ENCODE data around the gene ZSWIM8.

ZSWIM8 gene

GRCh38 chr10:73798927-73799560 lies 13.6 kb downstream of the ZSWIM8 start:
- no peak for DNase-seq

- DNase-seq = no peak
Observed at GRCh38 chr10:73799899-73800559, 14.6 kb downstream of the ZSWIM8 start.

- no peak for DNase-seq
Observed at GRCh38 chr10:73800560-73801252, 15.3 kb downstream of the ZSWIM8 start.

- no peak for DNase-seq
Observed at GRCh38 chr10:73801253-73801590, 15.8 kb downstream of the ZSWIM8 start.

GRCh38 chr10:73802276-73802991 lies 17.0 kb downstream of the ZSWIM8 start:
- DNase-seq = no peak

GRCh38 chr10:73803680-73804286 lies 18.4 kb downstream of the ZSWIM8 start:
- no peak for DNase-seq

GRCh38 chr10:73806176-73806950 lies 21.0 kb downstream of the ZSWIM8 start:
- DNase-seq = no peak

GRCh38 chr10:73807471-73807870 lies 22.1 kb downstream of the ZSWIM8 start:
- no peak for DNase-seq

GRCh38 chr10:73808021-73808815 lies 22.8 kb downstream of the ZSWIM8 start:
- no peak for DNase-seq

- DNase-seq = no peak
Observed at GRCh38 chr10:73809061-73809818, 23.8 kb downstream of the ZSWIM8 start.

- no peak for DNase-seq
Observed at GRCh38 chr10:73810358-73810734, 24.9 kb downstream of the ZSWIM8 start.

GRCh38 chr10:73810735-73811465 lies 25.5 kb downstream of the ZSWIM8 start:
- DNase-seq = no peak

- DNase-seq = no peak
Observed at GRCh38 chr10:73812657-73813056, 27.3 kb downstream of the ZSWIM8 start.

- no peak for DNase-seq
Observed at GRCh38 chr10:73813333-73813732, 27.9 kb downstream of the ZSWIM8 start.

GRCh38 chr10:73814276-73814895 lies 29.0 kb downstream of the ZSWIM8 start:
- no peak for DNase-seq

- DNase-seq = no peak
Observed at GRCh38 chr10:73814896-73815718, 29.7 kb downstream of the ZSWIM8 start.

GRCh38 chr10:73815719-73816030 lies 30.3 kb downstream of the ZSWIM8 start:
- no peak for DNase-seq

- DNase-seq = no peak
Observed at GRCh38 chr10:73816917-73817729, 31.7 kb downstream of the ZSWIM8 start.

All from retina (tissue), 1 donor.